GM19438 (cell line): ENCODE measurements around the gene LCLAT1.
"Not testable (repeated sequence)": the region's sequence is repeated elsewhere in the genome, so short reads cannot be mapped to it uniquely, and the experiment has no call there.

Source experiments
- ATAC-seq: cut with Tn5 transposase; IDR thresholded peaks from one replicate; pipeline ENCODE4 v1.9.1; 2021; ENCODE audit warnings: low read depth; ENCODE audit not compliant: unreplicated experiment

LCLAT1 gene

DNA sequence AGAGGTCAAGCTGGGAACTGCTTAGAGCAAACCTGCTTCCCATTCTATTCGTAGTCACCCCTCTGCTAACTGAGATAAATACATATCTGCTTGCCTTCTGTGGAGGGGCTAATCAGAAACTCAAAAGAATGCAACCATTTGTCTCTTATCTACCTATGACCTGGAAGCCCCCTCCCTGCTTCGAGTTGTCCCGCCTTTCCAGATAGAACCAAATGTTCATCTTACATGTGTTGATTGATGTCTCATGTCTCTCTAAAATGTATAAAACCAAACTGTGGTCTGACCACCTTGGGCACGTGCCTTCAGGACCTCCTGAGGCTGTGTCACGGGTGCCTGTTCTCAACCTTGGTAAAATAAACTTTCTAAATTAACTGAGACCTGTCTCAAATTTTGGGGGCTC, 66.6 kb downstream of the LCLAT1 start:
- not testable (repeated sequence) for ATAC-seq

DNA sequence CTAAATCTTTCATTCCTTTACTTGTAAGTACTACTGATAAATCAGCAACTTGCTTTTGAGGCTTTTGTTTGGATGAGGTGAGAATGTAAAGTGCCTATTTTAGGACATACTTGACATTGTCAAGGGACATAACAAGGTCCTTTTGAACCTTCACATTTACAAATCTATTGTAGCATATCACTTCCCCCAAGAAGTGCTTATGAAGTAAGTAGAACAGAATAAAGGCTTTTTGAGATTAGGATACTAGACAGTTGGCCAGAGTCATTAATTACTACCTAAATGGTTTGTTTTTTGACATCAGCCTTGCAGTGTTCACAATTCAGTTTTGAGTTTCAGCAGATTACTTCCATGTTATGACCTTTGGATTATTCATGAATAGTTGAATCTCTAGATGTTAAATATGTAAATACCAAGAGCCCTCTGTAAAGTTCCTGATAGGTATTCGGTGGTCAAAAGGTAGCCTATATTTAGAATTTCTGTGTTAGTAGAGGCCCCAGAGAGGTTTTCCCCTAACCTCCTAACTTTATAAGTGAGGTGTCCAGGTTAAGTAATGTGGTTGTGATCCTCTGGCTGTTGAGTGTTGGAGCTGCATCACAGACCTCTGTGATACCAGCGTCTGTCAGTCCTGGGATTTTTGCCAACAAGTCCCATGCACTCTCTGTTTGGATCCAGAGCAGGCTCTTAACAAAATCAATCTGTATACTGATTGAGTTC, 67.2 kb downstream of the LCLAT1 start:
- no peak for ATAC-seq

DNA sequence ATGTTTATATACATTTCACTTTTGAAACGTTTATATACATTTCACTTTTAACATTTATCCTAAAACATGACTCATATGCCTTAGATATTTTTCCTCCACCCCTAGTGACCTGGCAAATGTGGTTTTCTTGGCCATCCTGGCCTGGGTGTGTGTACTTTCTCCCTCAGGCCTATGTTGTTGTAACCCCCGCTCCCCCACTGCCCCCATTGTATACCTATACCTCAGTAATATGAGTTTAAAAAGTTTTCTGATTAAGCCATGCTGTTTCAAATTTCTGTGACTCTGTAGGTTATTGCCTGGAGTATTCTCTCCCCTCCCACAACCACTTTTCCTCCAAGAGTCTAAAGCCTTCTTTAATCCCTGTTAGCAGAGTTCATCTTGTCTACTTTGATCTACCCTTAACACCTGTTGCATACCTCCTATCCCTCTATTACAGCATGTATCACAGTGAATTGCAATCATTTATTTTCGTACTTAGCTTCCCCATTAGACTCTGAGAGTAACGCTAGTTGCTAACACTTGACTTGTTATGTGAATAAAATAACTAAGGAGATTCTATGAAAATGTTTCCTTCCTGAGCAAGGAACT, 67.9 kb downstream of the LCLAT1 start:
- ATAC-seq = no peak

DNA sequence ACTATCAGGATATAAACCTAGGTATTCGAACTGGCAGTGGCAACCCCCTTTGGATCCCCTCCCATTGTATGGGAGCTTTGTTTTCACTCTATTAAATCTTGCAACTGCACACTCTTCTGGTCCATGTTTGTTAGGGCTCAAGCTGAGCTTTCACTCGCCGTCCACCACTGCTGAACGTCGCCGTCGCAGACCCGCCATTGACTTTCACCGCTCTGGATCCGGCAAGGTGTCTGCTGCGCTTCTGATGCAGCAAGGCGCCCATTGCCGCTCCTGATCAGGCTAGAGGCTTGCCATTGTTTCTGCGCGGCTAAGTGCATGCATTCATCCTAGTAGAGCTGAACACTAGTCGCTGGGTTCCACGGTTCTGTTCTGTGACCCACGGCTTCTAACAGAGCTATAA, 69.1 kb downstream of the LCLAT1 start:
- no peak for ATAC-seq

DNA sequence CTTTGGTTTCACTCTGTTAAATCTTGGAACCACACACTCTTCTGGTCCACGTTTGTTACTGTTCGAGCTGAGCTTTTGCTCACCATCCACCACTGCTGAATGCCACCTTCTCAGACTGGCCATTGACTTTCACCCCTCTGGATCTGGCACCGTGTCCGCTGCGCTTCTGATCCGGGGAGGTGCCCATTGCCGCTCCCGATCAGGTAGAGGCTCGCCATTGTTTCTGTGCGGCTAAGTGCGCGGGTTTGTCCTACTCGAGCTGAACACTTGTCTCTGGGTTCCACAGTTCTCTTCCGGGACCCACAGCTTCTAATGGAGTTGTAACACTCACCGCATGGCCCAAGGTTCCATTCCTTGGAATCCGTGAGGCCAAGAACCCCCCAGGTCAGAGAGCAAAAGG, 72.8 kb downstream of the LCLAT1 start:
- no peak for ATAC-seq

DNA sequence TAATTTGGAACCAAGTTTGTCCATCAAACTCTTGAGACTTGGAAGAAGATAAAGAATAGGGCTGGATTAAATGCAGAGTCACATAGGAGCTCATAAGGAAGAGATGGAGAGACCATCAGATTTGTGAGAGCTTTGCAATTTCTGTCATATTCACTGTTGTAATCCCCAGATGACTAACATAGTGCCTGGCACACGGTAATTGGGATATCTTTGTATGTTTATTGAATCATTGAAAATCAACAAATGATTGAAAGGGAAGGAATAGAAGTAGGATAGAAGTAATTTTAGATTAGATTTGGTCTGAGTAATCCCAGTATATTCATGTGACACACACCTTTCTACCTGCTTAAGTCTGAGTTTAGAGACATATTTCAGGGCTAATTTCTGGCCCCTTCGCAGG, 75.4 kb downstream of the LCLAT1 start:
- no peak for ATAC-seq

DNA sequence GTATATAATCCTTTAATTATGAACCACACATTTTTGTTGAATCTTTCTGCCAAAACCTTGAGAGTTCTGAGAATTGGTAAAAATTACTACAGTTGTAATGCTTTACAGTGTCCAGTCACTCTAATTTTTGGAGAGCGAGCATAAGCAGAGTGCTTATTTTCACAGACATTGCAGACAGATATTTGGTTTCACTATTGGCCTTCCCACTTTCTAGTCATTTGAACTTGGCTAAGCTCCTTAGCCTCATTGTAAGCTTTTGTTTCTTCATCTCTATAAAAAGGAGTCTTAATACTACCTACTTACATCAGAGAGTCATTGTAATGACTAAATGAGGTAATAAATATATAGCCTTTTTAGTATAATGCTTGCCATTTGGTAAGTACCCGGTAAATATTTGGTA, 80.4 kb downstream of the LCLAT1 start:
- ATAC-seq = no peak

DNA sequence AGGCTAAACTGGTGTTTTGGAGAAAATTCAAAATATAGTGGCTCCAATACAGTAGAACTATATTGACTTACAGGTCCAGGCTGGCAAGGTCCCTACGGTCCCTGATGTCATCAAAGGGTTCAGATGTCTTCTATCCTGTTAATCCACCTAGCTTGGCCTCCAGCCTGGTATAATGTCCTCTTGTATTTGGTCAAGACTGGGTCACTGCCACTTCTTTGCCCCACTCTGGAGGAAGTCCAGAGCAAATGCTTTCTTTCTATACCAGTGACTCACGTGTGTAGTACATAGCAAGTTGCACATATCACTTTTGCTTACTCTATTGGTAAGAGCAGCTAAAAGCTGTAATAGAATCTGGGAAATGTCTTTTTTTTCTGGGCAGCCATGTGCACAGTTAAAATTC, 80.8 kb downstream of the LCLAT1 start:
- no peak for ATAC-seq

DNA sequence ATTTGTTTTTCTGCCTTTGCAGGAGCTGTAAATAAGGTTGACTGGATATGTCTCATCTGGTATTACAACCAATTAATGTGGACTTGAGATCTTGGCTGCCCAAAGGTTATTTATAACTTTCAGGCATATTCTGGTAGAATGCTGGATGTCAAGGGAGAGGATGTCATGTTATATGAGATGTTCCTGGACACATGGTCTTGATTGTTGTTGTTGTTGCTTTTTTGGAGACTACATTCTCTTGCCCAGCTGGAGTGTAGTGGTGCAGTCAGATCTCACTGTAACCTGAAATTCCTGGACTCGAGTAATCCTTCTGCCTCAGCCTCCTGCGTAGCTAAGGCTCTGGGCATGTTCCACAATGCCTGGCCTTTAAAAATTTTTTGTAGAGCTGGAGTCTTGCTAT, 83.3 kb downstream of the LCLAT1 start:
- no peak for ATAC-seq

DNA sequence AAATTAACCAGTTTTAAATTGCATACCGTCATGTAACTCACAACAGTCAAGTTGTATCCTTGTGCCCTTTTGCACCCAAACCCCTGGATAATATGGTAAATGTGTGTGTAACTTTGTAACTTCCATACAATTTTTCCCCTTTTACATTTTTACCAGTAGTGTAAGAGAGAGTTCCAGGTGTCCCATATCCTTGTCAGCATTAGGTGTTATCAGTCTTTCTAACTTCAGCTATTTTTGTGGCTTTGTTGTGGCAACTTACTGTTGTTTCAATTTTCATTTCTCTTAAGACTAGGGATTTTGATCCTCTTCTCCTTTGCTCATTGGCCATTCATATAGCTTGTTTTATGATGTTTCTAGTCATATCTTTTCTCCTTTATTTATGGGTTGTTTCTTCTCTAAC, 94.6 kb downstream of the LCLAT1 start:
- ATAC-seq = no peak

DNA sequence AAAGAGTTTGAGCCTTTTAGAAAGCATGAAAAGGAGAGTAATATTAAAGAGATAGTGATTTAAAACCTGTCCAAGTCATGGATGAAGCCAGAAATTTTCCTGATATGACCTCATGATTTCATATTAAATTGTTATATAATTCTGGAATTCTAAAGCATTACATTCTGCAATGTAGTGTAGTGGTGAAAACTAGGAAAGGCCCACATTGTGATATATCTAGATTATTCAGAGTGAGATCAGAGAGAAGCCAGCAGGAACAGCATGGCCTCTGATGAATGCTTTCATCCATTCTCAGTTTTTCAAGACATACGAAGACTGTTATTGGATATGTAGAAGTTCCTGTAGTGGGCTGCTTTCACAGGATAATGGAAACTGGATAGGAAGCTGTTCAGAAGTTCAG, 98.8 kb downstream of the LCLAT1 start:
- ATAC-seq = no peak

DNA sequence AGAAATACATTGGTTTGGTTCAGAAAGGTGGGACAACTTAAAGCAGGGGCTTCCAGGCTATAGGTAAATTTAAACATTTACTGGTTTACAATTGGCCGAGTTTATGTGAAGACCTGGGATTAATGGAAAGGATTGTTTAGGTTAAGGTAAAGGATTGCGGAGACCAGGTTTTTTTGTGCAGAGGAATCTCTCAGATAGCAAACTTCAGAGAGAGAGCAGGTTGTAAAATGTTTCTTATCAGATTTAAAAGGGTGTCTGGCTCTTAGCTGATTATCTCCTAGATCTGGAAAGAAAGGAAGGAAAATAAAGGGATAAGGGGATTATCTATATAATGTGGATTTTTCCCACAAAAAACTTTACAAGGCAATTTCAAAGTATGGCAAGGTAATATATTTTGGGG, 101.3 kb downstream of the LCLAT1 start:
- no peak for ATAC-seq

DNA sequence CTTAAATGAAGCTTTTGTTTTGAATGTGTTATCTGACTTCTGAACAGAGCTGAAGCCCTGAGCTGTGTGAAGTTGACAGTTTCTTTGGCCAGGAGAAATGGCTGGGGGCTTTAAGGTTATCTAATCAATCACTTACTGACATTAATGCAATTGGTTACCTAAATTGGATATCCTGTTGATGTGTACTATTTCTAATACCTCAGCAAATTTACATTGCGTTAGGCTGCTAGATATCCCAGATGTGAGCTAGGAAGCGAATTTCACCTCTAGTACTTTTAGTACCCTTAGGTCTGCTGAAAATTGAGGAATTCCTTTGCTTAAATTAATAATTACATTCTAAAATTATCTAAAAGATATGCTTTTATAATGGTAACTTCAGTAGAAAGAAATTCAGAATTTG, 102.0 kb downstream of the LCLAT1 start:
- ATAC-seq = no peak

DNA sequence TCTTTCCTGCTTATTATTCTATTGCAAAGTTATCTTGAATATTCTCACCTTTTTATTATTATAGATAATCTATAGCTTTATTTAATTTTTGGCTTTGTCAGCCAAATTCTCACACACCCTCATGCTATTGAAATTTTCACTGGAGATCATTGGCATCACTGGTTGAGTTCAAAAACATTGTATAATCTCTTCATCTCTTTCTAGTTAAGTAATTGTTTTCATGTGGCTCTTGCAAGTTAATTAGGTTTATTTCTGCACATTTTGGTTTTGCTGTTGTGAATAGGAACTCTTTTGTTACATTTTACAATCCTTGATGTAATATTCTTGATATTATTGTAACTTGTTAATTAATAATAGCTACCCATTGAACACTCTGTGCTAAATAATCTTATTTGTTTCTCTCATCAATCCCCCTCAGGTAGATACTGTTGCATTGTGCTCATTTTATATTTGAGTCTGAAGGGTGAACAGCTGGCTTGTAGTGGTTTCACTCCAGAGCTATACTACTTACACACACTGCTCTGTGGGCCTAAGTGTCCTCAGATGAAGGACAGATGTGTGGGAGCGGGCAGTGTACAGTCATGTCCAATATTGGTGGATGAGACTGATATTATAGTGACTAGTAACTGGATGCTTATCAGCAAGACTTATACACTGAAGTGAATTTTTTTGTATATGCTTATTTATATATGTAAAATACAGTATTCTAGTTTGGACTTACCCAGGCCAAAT, 112.7 kb downstream of the LCLAT1 start:
- ATAC-seq = no peak

DNA sequence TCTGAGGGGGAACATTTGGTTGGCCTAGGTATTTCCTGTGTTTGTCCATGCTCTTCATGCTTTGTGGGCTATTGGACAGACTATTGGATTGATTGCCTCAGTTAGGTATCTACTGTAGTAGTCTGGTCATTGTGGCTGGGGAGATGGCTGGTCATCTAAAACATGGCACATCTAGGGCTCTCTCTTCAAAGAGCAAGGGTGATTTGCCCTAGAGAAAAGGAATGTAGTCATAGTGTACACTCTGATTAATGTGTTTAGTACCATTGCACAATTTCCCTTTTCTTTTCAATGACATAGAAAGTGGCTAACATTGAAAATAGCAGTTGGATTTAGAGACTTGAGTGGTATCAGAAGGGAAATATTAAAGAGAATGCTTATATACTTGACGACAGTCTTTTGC, 114.3 kb downstream of the LCLAT1 start:
- ATAC-seq = no peak

DNA sequence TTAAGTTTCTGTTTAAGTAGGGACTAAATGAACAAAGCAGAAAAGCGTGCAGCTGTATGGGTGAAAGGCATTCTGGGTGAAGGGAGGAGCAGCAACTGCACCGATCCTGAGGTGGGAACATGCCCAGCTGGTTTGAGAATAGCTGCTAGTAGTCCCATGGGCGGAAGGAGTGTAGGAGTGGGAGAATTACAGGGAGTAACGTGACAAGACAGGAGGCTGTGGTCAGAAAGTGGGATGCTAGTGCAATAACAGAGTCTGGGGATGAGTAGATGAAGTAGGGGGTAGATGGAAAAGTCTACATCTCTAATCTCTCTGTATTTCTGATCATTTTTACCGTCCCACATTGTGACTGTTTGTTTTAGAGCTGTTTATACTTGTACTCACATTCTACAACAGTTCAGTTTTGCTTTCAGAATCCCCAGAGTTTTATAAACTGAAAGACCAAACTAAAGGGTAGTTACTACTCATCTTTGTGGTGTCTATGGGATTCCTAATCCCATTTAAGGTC, 118.9 kb downstream of the LCLAT1 start:
- no peak for ATAC-seq

DNA sequence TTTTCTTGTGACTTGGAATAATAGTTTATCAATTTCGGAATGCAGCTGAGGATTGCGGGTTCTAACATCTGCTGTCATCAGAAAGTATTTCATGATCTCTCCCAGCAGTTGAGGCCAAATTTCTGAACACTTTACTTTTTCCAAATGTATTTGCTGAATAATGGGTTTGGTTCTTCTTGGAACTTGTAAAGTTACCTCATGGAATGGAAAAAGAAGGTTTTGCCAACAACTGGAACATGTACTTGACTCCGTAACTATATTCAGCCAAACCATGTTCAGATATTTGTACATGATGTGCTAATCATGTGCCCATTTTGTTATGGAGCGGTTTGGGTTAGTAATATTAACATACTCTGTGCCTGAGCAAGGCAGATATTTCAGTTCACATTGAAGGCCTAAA, 119.6 kb downstream of the LCLAT1 start:
- ATAC-seq = no peak

DNA sequence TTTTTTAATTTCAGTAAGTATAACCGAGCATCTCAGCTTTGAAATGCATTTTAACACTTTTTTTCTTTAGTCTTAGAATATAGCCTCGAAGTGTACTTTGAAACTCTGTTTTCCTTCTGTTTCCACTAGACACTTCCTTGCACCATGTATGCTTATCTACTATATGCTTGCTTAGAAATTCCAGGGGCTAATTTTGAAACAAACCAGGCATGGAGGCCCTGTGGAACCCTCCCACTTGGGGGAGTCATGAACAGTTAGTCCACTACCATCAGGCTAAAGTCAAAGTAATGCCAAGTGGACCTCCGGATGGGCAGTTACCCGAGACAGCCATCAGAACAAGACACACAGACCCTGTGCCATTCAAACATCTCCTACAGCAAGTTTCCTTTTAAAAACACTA, 120.3 kb downstream of the LCLAT1 start:
- ATAC-seq = no peak

DNA sequence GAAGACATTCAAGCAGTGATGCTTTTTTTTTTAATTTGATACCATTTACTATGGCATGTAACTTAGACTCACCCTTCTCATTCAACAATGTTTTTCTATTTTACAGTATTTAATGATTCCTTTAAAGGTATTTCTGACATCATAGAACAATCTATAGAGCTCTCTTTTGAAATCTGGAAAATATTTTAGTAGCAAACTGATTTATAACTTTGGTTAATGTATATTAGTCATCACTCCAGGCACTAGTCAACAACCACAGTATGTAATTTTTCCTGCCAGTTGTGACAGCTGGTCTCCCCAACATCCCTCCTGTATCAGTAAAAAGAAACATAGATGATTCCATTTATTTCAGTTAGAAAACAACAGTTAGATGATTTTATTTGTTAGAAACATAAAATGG, 122.9 kb downstream of the LCLAT1 start:
- ATAC-seq = no peak

DNA sequence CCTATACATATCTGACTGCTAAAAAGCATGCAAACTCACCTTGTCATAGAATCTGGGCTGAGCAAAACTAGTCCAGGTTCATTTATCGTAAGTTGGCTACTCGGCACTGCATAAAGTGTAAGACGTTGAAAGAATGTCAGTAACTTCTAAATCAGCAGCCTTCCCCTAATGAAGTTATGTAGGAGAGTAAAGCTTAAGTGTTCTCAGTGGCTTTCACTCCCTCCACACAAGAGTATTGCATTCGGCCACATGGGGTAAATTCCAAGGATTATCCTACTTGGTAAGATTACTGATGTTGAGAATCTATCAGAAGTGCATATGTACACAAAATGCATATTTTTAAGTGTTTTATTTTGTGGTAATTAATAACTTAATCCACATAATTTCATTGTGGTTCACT, 130.1 kb downstream of the LCLAT1 start:
- ATAC-seq = no peak

DNA sequence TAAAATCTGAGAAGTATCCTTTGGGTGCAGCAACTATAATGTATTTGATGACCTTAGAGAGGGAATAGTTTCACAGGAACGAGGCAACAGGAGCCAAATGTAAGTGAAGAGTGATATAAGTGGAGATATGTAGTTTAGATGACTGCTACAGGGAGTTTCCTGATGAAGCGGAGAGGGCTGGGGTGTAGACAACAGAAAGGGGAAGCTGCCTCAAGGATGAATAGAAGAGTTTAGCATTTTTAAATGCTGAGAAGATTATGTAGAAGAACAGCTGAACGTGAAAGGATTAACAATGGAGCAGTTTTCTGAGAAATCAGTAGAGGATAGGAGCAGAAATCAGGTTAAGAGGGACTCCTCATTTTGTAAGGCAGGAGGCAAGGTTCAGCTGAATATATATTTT, 133.3 kb downstream of the LCLAT1 start:
- no peak for ATAC-seq

DNA sequence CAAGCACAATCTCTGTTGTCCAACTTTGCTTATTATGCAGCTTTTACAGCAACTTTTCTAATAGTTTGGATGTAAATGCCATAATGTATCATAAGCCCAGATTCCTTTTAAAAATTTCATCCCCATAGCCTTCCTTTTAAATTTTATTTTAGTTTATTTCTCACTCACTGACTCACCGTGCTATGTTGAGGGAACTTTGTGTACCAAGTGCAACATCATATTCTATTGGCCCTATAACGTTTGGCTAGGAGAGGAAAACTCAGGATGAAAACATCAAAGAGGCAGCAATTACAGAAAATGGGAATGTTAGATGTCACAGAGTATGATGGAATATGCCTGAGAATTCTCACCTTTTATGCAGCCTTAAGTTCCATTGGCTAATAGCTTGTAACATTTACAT, 135.5 kb downstream of the LCLAT1 start:
- ATAC-seq = no peak
